Esophagus muscularis mucosa (tissue), 4 donors: Measurements from ENCODE around the gene DGKG. TPM values are rescaled to one million over a fixed set of nuclear protein-coding genes. Genes with fewer than 3 reads are reported as not detected.

Source experiments
- DNase-seq: peaks from one replicate; pipeline ENCODE4 v3.0.0-alpha.2; 2017; ENCODE audit errors: extremely low spot score
- H3K27ac ChIP-seq, 4 donors: fragments of 200-600 bp; sonication (generic); replicated peaks in 1 of 4; 1 replicate in 3 of 4; 2 replicates in 1 of 4; pipeline ENCODE4 v1.5.1; 2016 to 2019; ENCODE audit warnings: mild to moderate bottlenecking in 1 of 4
- H3K27me3 ChIP-seq, 4 donors: fragments of 200-600 bp; sonication (generic); one replicate each; pipeline versions ENCODE4 v1.5.1 to v1.6.0; 2016 to 2019
- H3K36me3 ChIP-seq, 4 donors: fragments of 200-600 bp; sonication (generic); one replicate each; pipeline ENCODE4 v1.5.1; 2016 to 2019
- H3K4me1 ChIP-seq, 4 donors: fragments of 200-600 bp; sonication (generic); one replicate each; pipeline ENCODE4 v1.5.1; 2016 to 2019
- H3K4me3 ChIP-seq, 4 donors: fragments of 200-600 bp; sonication (generic); 1 replicate in 2 of 4; 2 replicates in 2 of 4; pipeline ENCODE4 v1.5.1; 2016 to 2019; ENCODE audit warnings: mild to moderate bottlenecking in 4 of 4, moderate library complexity in 1 of 4
- H3K9me3 ChIP-seq, 4 donors: fragments of 200-600 bp; sonication (generic); 1 replicate in 3 of 4; 2 replicates in 1 of 4; pipeline ENCODE4 v1.5.1; 2016 to 2019
- EP300 ChIP-seq: sonication (generic); formaldehyde crosslinking; IDR thresholded peaks from one replicate; pipeline ENCODE4 v1.6.1; 2017; ENCODE audit warnings: antibody characterized with exemption
- POLR2A ChIP-seq: fragments of 450-650 bp; IDR thresholded peaks from one replicate; pipeline ENCODE4 v1.6.1; 2017; ENCODE audit warnings: antibody characterized with exemption, moderate library complexity, mild to moderate bottlenecking, low read depth
- POLR2AphosphoS5 ChIP-seq, 2 donors: sonication (generic); formaldehyde crosslinking; IDR thresholded peaks; one replicate each; pipeline ENCODE4 v1.6.1; 2017; ENCODE audit warnings: antibody characterized with exemption in 2 of 2
- WGBS: methylation state at CpG from one replicate; pipeline ENCODE4 v1.1.5; 2018; 5-methylcytosine and 5-hydroxymethylcytosine counted together
- intact Hi-C: fragments of 100-400 bp; cut with DNase I; formaldehyde crosslinking; loops from one replicate; pipeline ENCODE4 v1.15.1; 2023
- total RNA-seq, 4 donors: library from RNA; depleted of rRNA; stranded (reverse); fragments of >200 nt; gene quantifications; one replicate each; pipeline versions ENCODE4 v1.1.0 to v1.2.1, GENCODE V29; 2016
- TF ChIP-seq, protein P1 (sequence below), 3 experiments: fragments of 200-600 bp in 2 of 3; fragments of 450-650 bp in 1 of 3; sonication (generic) in 2 of 3; IDR thresholded peaks; one replicate each; pipeline ENCODE4 v1.5.1; 2017 to 2019; ENCODE audit warnings: antibody characterized with exemption in 3 of 3, mild to moderate bottlenecking in 2 of 3, moderate library complexity in 1 of 3

The DGKG gene
- total RNA-seq, 4 donors from 2014 or later: 75.0 to 169 (median 104) TPM

DNA sequence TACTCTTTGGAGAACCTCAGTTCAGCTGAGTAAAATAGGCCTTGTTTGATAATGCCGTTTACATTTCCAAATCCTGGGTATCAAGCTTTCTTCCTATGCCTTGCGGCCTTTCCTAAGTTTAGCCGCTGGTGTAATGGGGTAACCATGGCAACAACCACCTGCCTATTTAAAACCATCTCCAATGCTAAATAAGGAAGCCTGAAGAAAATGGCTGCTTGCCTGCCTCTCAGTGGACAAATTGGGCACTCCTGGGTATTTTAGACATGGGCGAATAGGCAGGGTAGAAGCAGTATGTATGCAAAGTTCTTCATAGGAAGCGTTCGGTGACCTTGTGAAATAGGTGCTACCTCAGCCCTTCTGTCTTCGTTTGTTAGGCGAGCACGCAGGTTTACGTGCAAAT is 122.7 kb downstream of the DGKG start:
- intact Hi-C loops: no loop called here
- Histone ChIP-seq H3K27ac (peak overlapping the region; percentile 28 to 58 (median 50)), H3K9me3 (no peaks in the 10 kb centered on the region), H3K36me3 (peaks cover 0 to 50% (median 29%) of the 10 kb centered on the region in 4 donors), H3K4me1 (peaks cover 20 to 45% (median 27%) of the 10 kb centered on the region in 4 donors), H3K27me3 (no peaks in the 10 kb centered on the region), H3K4me3 (no peak overlapping the region)
- TF ChIP-seq POLR2A (no peak), POLR2AphosphoS5 (IDR thresholded peaks at IDR 0.05) (no peak)
- TF ChIP-seq, protein P1, sequence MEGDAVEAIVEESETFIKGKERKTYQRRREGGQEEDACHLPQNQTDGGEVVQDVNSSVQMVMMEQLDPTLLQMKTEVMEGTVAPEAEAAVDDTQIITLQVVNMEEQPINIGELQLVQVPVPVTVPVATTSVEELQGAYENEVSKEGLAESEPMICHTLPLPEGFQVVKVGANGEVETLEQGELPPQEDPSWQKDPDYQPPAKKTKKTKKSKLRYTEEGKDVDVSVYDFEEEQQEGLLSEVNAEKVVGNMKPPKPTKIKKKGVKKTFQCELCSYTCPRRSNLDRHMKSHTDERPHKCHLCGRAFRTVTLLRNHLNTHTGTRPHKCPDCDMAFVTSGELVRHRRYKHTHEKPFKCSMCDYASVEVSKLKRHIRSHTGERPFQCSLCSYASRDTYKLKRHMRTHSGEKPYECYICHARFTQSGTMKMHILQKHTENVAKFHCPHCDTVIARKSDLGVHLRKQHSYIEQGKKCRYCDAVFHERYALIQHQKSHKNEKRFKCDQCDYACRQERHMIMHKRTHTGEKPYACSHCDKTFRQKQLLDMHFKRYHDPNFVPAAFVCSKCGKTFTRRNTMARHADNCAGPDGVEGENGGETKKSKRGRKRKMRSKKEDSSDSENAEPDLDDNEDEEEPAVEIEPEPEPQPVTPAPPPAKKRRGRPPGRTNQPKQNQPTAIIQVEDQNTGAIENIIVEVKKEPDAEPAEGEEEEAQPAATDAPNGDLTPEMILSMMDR (IDR thresholded peaks at IDR 0.05): peak in 2 of 3 experiments; percentile 27 to 36
- WGBS: 68% methylated on average over 10 of the region's 10 CpGs
- no peak for DNase-seq

DNA sequence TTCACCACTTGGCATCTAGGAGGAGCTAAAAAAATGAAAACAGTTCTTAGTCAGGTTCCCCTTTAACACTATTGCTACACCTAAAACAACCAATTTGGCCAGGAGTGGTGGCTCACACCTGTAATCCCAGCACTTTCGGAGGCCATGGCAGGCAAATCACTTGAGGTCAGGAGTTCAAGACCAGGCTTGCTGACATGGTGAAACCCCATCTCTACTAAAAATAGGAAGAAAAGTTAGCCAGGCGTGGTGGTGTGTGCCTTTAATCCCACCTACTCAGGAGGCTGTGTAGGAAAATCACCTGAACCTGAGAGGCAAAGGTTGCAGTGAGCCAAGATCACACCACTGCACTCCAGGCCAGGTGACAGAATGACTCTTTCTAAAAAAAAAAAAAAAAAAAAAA is 124.1 kb downstream of the DGKG start:
- H3K27ac ChIP-seq: no peak overlapping the region
- WGBS: 87% methylated on average over 2 of the region's 2 CpGs
- H3K27me3 ChIP-seq: no peaks in the 10 kb centered on the region
- no peak for DNase-seq
- H3K9me3 ChIP-seq: no peaks in the 10 kb centered on the region
- TF ChIP-seq POLR2A (no peak), EP300 (no peak), POLR2AphosphoS5 (IDR thresholded peaks at IDR 0.05) (no peak)
- TF ChIP-seq, protein P1 (IDR thresholded peaks at IDR 0.05): no peak
- peaks cover 14 to 39% (median 26%) of the 10 kb centered on the region in 4 donors for H3K4me1 ChIP-seq
- intact Hi-C loops: no loop called here
- H3K4me3 ChIP-seq: no peak overlapping the region
- H3K36me3 ChIP-seq: peaks cover 0 to 42% (median 23%) of the 10 kb centered on the region in 4 donors

DNA sequence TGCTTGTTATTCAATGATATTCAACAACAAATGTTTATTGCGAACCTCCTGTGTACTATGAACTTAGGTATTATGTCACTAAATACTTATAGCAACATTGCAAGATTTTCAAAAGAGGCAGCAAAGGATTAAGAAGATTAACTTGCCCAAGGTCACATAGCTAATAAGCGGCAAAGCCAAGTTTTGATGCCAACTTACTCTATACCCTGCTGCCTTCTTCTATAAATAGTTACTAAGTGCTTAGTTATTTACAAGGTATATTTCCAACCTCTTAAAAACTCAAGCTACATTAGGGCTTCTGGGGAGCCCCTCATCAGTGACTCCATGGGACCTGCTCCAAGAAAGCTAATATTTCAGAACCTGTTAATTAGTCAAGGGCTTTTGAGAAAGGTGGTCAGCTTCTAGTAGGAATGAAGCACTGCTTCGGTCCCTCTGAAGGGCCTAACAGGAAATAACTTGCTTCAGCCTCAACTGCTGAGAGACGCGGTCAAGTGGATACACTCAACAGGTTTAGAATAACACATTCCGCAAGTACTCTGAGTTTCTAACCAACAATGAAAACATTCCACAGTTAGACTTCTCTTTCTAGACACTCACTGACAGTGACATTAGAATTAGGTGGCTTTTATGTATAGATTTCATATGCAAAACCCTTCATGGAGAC is 125.5 kb downstream of the DGKG start:
- no peak overlapping the region for H3K27ac ChIP-seq
- no peaks in the 10 kb centered on the region for H3K27me3 ChIP-seq
- TF ChIP-seq EP300: no peak
- no peak for TF ChIP-seq POLR2AphosphoS5 (IDR thresholded peaks at IDR 0.05)
- TF ChIP-seq, protein P1 (IDR thresholded peaks at IDR 0.05): no peak
- no peak for TF ChIP-seq POLR2A
- H3K9me3 ChIP-seq: no peaks in the 10 kb centered on the region
- WGBS: 86% methylated on average over 6 of the region's 6 CpGs
- peaks cover 0 to 36% (median 20%) of the 10 kb centered on the region in 4 donors for H3K36me3 ChIP-seq
- H3K4me3 ChIP-seq: no peak overlapping the region
- H3K4me1 ChIP-seq: peaks cover 0 to 25% (median 15%) of the 10 kb centered on the region in 4 donors
- intact Hi-C loops: no loop called here
- DNase-seq: no peak

DNA sequence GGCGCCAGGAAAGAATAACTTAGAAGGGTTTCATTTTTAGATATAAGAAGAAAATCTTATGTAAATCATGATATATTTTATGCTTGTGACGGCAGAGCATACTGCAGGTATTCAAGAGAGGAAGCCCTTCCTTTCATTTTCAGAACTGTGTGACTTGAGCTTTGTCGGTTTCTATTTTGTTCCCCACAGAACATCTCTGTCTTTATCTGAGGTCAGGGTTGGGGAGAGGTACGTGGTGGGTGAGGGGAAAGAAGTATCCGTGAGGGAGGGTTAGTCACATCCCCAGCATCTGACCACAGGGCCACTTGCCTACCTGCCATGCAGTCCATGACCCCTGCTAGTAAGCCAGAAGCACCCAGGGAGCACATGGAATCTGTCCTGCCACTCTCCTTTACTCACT is 126.5 kb downstream of the DGKG start:
- no peaks in the 10 kb centered on the region for H3K9me3 ChIP-seq
- H3K4me3 ChIP-seq: no peak overlapping the region
- intact Hi-C loops: no loop called here
- no peaks in the 10 kb centered on the region for H3K27me3 ChIP-seq
- no peak overlapping the region for H3K27ac ChIP-seq
- peaks cover 0 to 25% (median 14%) of the 10 kb centered on the region in 4 donors for H3K4me1 ChIP-seq
- DNase-seq: no peak
- peaks cover under 1 to 34% (median 16%) of the 10 kb centered on the region in 4 donors for H3K36me3 ChIP-seq
- WGBS: 77% methylated on average over 5 of the region's 5 CpGs
- TF ChIP-seq EP300 (no peak), POLR2A (no peak), POLR2AphosphoS5 (IDR thresholded peaks at IDR 0.05) (no peak)
- TF ChIP-seq, protein P1 (IDR thresholded peaks at IDR 0.05): no peak
